ENCODE results near the gene SERINC4.
"Not testable (repeated sequence)": the region's sequence is repeated elsewhere in the genome, so short reads cannot be mapped to it uniquely, and the experiment has no call there.

DNA sequence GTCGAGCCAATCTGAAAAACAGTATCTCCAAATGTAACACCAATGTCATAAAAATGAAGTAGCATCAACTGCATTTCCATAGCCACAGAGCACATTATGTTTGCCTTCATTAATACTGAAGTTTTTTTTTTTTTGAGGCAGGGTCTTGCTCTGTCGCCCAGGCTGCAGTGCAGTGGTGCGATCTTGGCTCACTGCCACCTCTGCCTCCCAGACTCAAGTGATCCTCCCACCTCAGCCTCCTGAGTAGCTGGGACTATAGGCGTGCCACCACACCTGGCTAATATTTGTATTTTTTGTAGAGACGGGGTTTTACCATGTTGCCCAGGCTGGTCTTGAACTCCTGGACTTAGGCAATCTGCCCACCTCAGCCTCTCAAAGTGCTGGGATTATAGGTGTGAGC, 15.0 kb upstream of the SERINC4 start:
- TF ChIP-seq EZH2 (IDR thresholded peaks at IDR 0.05; ENCODE audit: borderline replicate concordance, insufficient read depth, low read depth, low read length, poor library complexity, severe bottlenecking) = not testable (repeated sequence)
- TF ChIP-seq, protein P1, sequence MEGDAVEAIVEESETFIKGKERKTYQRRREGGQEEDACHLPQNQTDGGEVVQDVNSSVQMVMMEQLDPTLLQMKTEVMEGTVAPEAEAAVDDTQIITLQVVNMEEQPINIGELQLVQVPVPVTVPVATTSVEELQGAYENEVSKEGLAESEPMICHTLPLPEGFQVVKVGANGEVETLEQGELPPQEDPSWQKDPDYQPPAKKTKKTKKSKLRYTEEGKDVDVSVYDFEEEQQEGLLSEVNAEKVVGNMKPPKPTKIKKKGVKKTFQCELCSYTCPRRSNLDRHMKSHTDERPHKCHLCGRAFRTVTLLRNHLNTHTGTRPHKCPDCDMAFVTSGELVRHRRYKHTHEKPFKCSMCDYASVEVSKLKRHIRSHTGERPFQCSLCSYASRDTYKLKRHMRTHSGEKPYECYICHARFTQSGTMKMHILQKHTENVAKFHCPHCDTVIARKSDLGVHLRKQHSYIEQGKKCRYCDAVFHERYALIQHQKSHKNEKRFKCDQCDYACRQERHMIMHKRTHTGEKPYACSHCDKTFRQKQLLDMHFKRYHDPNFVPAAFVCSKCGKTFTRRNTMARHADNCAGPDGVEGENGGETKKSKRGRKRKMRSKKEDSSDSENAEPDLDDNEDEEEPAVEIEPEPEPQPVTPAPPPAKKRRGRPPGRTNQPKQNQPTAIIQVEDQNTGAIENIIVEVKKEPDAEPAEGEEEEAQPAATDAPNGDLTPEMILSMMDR (IDR thresholded peaks at IDR 0.05) = not testable (repeated sequence)
